ENCODE measurements around the gene MECP2. TPM values are rescaled to one million over a fixed set of nuclear protein-coding genes. Genes with fewer than 3 reads are reported as not detected.

The MECP2 gene
- total RNA-seq, 4 donors from 2014 or later = 65.1 to 87.8 (median 82.5) TPM

- H3K27ac ChIP-seq = no peak overlapping the region
- WGBS, 2 donors (ENCODE audit: low coverage in 1 of 2) = 79% methylated on average over 3 of the region's 8 CpGs; no CpG with 5 or more reads in 1 of the 2 donors
- no peaks in the 10 kb centered on the region for H3K9me3 ChIP-seq
- peaks cover 0 to 12% (median 3%) of the 10 kb centered on the region in 3 donors for H3K4me1 ChIP-seq
- H3K36me3 ChIP-seq = peaks cover 0 to 26% of the 10 kb centered on the region in 2 donors
- TF ChIP-seq POLR2AphosphoS5 (IDR thresholded peaks at IDR 0.05) = no peak
- TF ChIP-seq CTCF (IDR thresholded peaks at IDR 0.05) = no peak
- H3K27me3 ChIP-seq = no peaks in the 10 kb centered on the region
- H3K4me3 ChIP-seq = no peak overlapping the region
- no peak for ATAC-seq
Observed at GRCh38 chrX:154025230-154025629, 72.3 kb downstream of the MECP2 start.

GRCh38 chrX:154024271-154024670 is 73.2 kb downstream of the MECP2 start:
- H3K4me1 ChIP-seq = peaks cover 0 to 14% (median 3%) of the 10 kb centered on the region in 3 donors
- ATAC-seq = no peak
- no peak overlapping the region for H3K4me3 ChIP-seq
- H3K27me3 ChIP-seq = no peaks in the 10 kb centered on the region
- no peaks in the 10 kb centered on the region for H3K9me3 ChIP-seq
- H3K36me3 ChIP-seq = peaks cover 0 to 17% of the 10 kb centered on the region in 2 donors
- H3K27ac ChIP-seq = no peak overlapping the region
- TF ChIP-seq POLR2AphosphoS5 (IDR thresholded peaks at IDR 0.05) (no peak), POLR2A (IDR thresholded peaks at IDR 0.05) (no peak), CTCF (IDR thresholded peaks at IDR 0.05) (no peak), EP300 (IDR thresholded peaks at IDR 0.05) (no peak)
- WGBS, 2 donors (ENCODE audit: low coverage in 1 of 2) = 65 to 79% methylated on average over 2 to 3 of the region's 15 CpGs

GRCh38 chrX:154023276-154024000 is 74.1 kb downstream of the MECP2 start:
- ATAC-seq = no peak
- Histone ChIP-seq H3K27ac (peak overlapping the region in 1 of 4 donors; percentile 6), H3K27me3 (no peaks in the 10 kb centered on the region), H3K36me3 (peaks cover 0 to 10% of the 10 kb centered on the region in 2 donors), H3K9me3 (no peaks in the 10 kb centered on the region), H3K4me3 (no peak overlapping the region), H3K4me1 (peaks cover 0 to 22% (median 3%) of the 10 kb centered on the region in 3 donors)
- 28 to 63% methylated on average over 3 to 6 of the region's 27 CpGs for WGBS, 2 donors (ENCODE audit: low coverage in 1 of 2)
- TF ChIP-seq POLR2A (IDR thresholded peaks at IDR 0.05) (no peak), POLR2AphosphoS5 (IDR thresholded peaks at IDR 0.05) (no peak), EP300 (IDR thresholded peaks at IDR 0.05) (no peak), CTCF (IDR thresholded peaks at IDR 0.05) (no peak)

GRCh38 chrX:154022108-154022507 is 75.4 kb downstream of the MECP2 start:
- H3K4me1 ChIP-seq = peaks cover 0 to 29% (median 3%) of the 10 kb centered on the region in 3 donors
- no peak for TF ChIP-seq EP300 (IDR thresholded peaks at IDR 0.05)
- TF ChIP-seq CTCF (IDR thresholded peaks at IDR 0.05) = no peak
- no peak for TF ChIP-seq POLR2A (IDR thresholded peaks at IDR 0.05)
- no peak for TF ChIP-seq POLR2AphosphoS5 (IDR thresholded peaks at IDR 0.05)
- no peak for ATAC-seq
- H3K36me3 ChIP-seq = peaks cover 0 to 9% of the 10 kb centered on the region in 2 donors
- H3K4me3 ChIP-seq = no peak overlapping the region
- 60 to 80% methylated on average over 1 of the region's 5 CpGs for WGBS, 2 donors (ENCODE audit: low coverage in 1 of 2)
- no peaks in the 10 kb centered on the region for H3K27me3 ChIP-seq
- peak overlapping the region in 1 of 4 donors; percentile 10 for H3K27ac ChIP-seq
- no peaks in the 10 kb centered on the region for H3K9me3 ChIP-seq

GRCh38 chrX:154021131-154021611 is 76.3 kb downstream of the MECP2 start:
- TF ChIP-seq CTCF (IDR thresholded peaks at IDR 0.05) (no peak), POLR2A (IDR thresholded peaks at IDR 0.05) (no peak), POLR2AphosphoS5 (IDR thresholded peaks at IDR 0.05) (no peak), EP300 (IDR thresholded peaks at IDR 0.05) (no peak)
- no peaks in the 10 kb centered on the region for H3K9me3 ChIP-seq
- peaks cover 0 to 16% of the 10 kb centered on the region in 2 donors for H3K36me3 ChIP-seq
- peak overlapping the region in 3 of 4 donors; percentile 85 to 91 (median 86) for H3K27ac ChIP-seq
- WGBS, 2 donors (ENCODE audit: low coverage in 1 of 2) = 90% methylated on average over 2 of the region's 11 CpGs; no CpG with 5 or more reads in 1 of the 2 donors
- ATAC-seq = no peak
- no peaks in the 10 kb centered on the region for H3K27me3 ChIP-seq
- no peak overlapping the region for H3K4me3 ChIP-seq
- peaks cover 0 to 29% (median 3%) of the 10 kb centered on the region in 3 donors for H3K4me1 ChIP-seq
